NCI-H748 treated with DMSO at 0.1 percent for 48 hours (cell line): ENCODE results near the gene ZIC1.

Experiments
- DNase-seq: peaks from one replicate; lab custom pipeline; 2025; lab: John Stamatoyannopoulos, UW

The ZIC1 gene

GRCh38 chr3:147395899-147396711 is 13.1 kb upstream of the ZIC1 start:
- DNase-seq = no peak

DNA sequence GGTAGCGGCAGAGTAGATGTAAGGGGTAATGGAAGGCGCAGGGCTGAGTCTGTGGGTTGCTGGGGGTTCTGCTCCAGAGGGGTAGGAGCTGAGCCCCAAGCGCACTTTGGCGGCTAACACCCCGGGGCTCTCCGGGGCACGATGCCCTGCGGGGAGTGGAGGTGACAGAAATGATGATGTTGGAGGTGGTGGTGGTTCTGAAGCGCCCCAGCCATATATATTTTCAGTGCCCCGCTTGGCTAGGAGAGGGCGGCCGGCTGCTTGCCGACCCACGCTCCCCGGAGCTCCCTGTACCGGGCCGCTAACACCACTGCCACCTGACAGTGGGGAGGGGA is 12.5 kb upstream of the ZIC1 start:
- DNase-seq = no peak

- DNase-seq = no peak
Measured at GRCh38 chr3:147397155-147397874, 11.8 kb upstream of the ZIC1 start.

- DNase-seq = no peak
Measured at GRCh38 chr3:147397875-147398812, 11.0 kb upstream of the ZIC1 start.

- DNase-seq = no peak
Measured at GRCh38 chr3:147398813-147399534, 10.2 kb upstream of the ZIC1 start.

DNA sequence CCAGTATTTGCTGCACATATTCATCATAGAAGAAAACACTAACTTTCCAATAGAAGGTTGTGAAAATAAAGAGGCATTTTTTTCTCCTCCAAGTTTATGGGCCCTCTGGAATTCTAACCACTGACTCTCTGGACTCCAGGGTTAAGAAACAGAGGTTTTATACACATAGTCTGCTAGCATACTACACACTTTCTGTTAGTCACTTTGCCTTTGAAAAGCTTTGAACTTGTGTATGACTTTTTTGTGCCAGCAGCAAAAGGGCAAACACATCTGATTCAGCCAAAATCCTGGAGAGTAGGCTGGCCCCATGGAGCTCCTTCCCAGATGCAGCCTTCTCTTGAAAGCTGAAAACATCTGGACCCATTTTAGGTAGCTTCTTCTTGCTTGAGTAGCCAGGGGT is 9.1 kb upstream of the ZIC1 start:
- no peak for DNase-seq

GRCh38 chr3:147400999-147401398 is 8.2 kb upstream of the ZIC1 start:
- DNase-seq = no peak

DNA sequence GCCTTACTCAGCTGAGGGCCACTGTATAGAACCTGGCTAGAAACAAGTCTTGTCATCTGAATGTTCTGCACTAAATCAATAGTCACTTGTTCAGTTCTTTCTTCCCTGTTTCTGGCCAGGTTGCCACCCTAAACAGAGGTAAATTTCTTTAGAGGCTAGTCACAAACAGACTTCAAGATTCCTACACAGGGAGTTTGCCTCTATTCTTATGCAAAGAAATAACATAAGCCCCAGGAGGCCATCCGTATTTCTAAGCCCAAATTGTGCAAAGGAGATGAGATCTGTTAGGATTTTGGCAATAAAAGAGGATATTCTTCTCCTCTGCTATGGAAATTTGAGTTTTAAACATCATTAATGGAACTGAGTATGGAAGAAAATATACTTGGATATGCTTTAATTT is 7.7 kb upstream of the ZIC1 start:
- DNase-seq = no peak

- DNase-seq = no peak
Measured at GRCh38 chr3:147402159-147402558, 7.0 kb upstream of the ZIC1 start.

DNA sequence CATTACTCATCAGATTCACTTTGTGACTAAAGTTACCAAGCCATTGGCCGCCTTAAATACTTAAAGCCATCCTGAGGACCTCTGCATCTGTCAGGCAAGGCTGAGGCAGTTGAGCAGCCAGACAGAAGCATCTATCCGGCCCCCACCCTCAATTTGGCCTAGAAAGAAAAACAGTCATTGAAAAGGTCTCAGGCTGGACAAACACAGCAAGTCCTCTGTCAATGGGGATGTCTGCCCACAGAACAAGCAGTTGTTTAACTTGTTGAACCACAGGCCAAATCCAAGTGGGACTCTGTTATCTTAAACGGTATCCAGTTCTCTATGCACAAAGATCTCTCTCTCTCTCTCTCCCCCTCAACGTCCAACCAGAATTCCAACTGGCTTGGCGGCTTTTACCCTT is 5.7 kb upstream of the ZIC1 start:
- no peak for DNase-seq

GRCh38 chr3:147404000-147404799 is 5.0 kb upstream of the ZIC1 start:
- no peak for DNase-seq

GRCh38 chr3:147404800-147405230 is 4.3 kb upstream of the ZIC1 start:
- DNase-seq = no peak

- DNase-seq = no peak
Measured at GRCh38 chr3:147405231-147406027, 3.7 kb upstream of the ZIC1 start.

- DNase-seq = no peak
Measured at GRCh38 chr3:147406028-147406931, 2.9 kb upstream of the ZIC1 start, which contains the start of gene ZIC4. TSS of gene ZIC4 (minus strand) at chr3:147406543. CDS start at chr3:147402797, 3,746 bp downstream.

GRCh38 chr3:147407114-147407497 is 2.1 kb upstream of the ZIC1 start:
- DNase-seq = no peak

- no peak for DNase-seq
Measured at GRCh38 chr3:147407498-147408187, 1.5 kb upstream of the ZIC1 start.

DNA sequence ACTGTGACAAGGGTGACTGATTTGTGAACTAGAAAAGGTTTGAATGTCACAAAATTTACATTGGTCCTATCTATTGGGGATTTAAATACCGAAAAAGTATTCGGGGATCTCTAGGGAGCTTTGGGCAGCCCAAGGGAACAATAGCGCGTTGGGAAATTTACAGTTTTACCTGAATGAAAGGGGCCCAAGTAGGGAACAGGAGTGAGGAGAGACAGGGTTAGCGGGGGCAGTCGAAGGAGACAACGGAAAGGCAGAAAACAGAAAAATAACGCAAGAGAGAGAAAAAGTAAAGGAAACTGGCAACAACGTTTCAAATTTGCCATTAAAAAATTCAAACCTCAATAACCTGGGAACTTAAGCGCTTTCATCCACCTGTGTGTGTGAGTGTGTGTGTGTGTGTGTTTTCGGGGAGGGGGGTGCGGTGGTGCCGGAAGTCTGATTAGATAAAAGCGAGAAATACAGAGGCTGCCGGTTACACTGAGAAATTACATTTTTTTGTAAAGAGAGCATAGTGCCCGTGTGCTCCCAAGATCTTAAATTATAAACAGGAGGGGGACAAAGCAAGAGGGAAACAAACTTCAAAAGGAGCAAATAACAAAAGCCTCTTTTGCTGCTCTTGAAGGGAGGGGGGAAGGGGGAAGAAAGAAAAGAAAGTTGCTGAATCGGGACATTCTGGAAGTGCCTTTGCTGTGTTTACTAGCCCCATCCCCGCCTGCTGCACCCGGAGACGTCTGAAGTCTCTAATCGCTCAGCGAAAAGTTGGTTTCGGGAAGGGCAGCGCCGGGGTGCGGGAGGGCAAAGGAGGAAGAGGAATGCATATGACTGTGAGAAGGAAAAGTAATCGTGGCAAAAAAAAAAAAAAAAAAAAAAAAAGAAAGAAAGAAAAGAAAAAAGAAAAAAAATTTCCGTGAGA is 721 bp upstream of the ZIC1 start:
- DNase-seq = no peak
